ENCODE data around the gene GRM5. TPM values are rescaled to one million over a fixed set of nuclear protein-coding genes. Genes with fewer than 3 reads are reported as not detected.

GRM5 gene
- total RNA-seq, 1 donor from 2014 or later, result 0.21 TPM

- DNase-seq, result no peak
These were observed 234.4 kb downstream of the GRM5 start for GRCh38 chr11:88831303-88831890.

- no peak for DNase-seq
These were observed 238.6 kb downstream of the GRM5 start for GRCh38 chr11:88827018-88827676.

- DNase-seq, result no peak
These were observed 246.2 kb downstream of the GRM5 start for GRCh38 chr11:88819616-88820015.

- no peak for DNase-seq
These were observed 246.8 kb downstream of the GRM5 start for GRCh38 chr11:88818978-88819377.

GRCh38 chr11:88815505-88815904 is 250.3 kb downstream of the GRM5 start:
- no peak for DNase-seq

GRCh38 chr11:88814076-88814475 is 251.7 kb downstream of the GRM5 start:
- DNase-seq, result no peak

GRCh38 chr11:88813233-88813915 is 252.4 kb downstream of the GRM5 start:
- no peak for DNase-seq

GRCh38 chr11:88810420-88811097 is 255.2 kb downstream of the GRM5 start:
- DNase-seq, result no peak

GRCh38 chr11:88809126-88809525 is 256.7 kb downstream of the GRM5 start:
- DNase-seq, result no peak

GRCh38 chr11:88807349-88807748 is 258.4 kb downstream of the GRM5 start:
- DNase-seq, result no peak

- no peak for DNase-seq
These were observed 259.4 kb downstream of the GRM5 start for GRCh38 chr11:88806410-88806809.

GRCh38 chr11:88801484-88802123 is 264.2 kb downstream of the GRM5 start:
- no peak for DNase-seq

- peak; percentile 2 for DNase-seq
These were observed 265.8 kb downstream of the GRM5 start for GRCh38 chr11:88799771-88800500.

- no peak for DNase-seq
These were observed 275.6 kb downstream of the GRM5 start for GRCh38 chr11:88790182-88790581.

- DNase-seq, result no peak
These were observed 286.2 kb downstream of the GRM5 start for GRCh38 chr11:88779577-88779976.

- DNase-seq, result no peak
These were observed 295.2 kb downstream of the GRM5 start for GRCh38 chr11:88770475-88771079.

- DNase-seq, result no peak
These were observed 321.6 kb downstream of the GRM5 start for GRCh38 chr11:88744140-88744539.

GRCh38 chr11:88739524-88739923 is 326.3 kb downstream of the GRM5 start:
- no peak for DNase-seq

- DNase-seq, result peak; percentile 2
These were observed 356.2 kb downstream of the GRM5 start for GRCh38 chr11:88709567-88709966.

- DNase-seq, result peak; percentile 4
These were observed 361.3 kb downstream of the GRM5 start for GRCh38 chr11:88704485-88704884.

- DNase-seq, result no peak
These were observed 364.0 kb downstream of the GRM5 start for GRCh38 chr11:88701816-88702215.
